KMS-11 (cell line): ENCODE data around the gene EVI5L.

Experiments
- H2AFZ ChIP-seq: fragments of 200-600 bp; sonication (generic); 2 replicates; pipeline ENCODE4 v1.6.1; 2016; ENCODE audit warnings: antibody characterized with exemption, mixed run types, low read depth
- H3K27ac ChIP-seq: fragments of 200-600 bp; sonication (generic); 2 replicates; pipeline ENCODE4 v1.6.1; 2016; ENCODE audit warnings: mild to moderate bottlenecking, mixed run types
- H3K27me3 ChIP-seq: fragments of 200-600 bp; sonication (generic); 2 replicates; pipeline ENCODE4 v1.6.1; 2017; ENCODE audit warnings: mild to moderate bottlenecking, low read depth, mixed run types, moderate library complexity; ENCODE audit not compliant: insufficient read depth
- H3K36me3 ChIP-seq: fragments of 200-600 bp; sonication (generic); 2 replicates; pipeline ENCODE4 v1.6.1; 2017; ENCODE audit warnings: mild to moderate bottlenecking, mixed run types; ENCODE audit not compliant: insufficient read depth
- H3K4me1 ChIP-seq: fragments of 200-600 bp; sonication (generic); 2 replicates; pipeline ENCODE4 v1.6.1; 2016; ENCODE audit warnings: mild to moderate bottlenecking, low read depth, mixed run types; ENCODE audit not compliant: poor library complexity, severe bottlenecking
- H3K4me2 ChIP-seq: fragments of 200-600 bp; sonication (generic); 2 replicates; pipeline ENCODE4 v1.7.0; 2016; ENCODE audit warnings: mild to moderate bottlenecking, mixed run types
- H3K4me3 ChIP-seq: fragments of 200-600 bp; sonication (generic); IDR thresholded peaks from 2 replicates; pipeline ENCODE4 v1.6.1; 2017; ENCODE audit warnings: low read depth, low read length, mixed read lengths; ENCODE audit not compliant: insufficient read depth
- H3K79me2 ChIP-seq: fragments of 200-600 bp; sonication (generic); 2 replicates; pipeline ENCODE4 v1.6.1; 2016; ENCODE audit warnings: low read depth, mixed run types; ENCODE audit not compliant: insufficient read depth
- H3K9ac ChIP-seq: fragments of 200-600 bp; sonication (generic); 2 replicates; pipeline ENCODE4 v1.6.1; 2016; ENCODE audit warnings: mild to moderate bottlenecking, mixed run types
- H4K20me1 ChIP-seq: fragments of 200-600 bp; sonication (generic); 2 replicates; pipeline ENCODE4 v1.6.1; 2016; ENCODE audit warnings: mild to moderate bottlenecking, mixed run types; ENCODE audit not compliant: insufficient read depth
- TF ChIP-seq, protein P1 (sequence below): fragments of 200-600 bp; sonication (generic); conservative IDR thresholded peaks from 2 replicates; pipeline ENCODE4 v1.6.1; 2017; ENCODE audit warnings: low read depth, mild to moderate bottlenecking, antibody characterized with exemption, low read length, moderate library complexity, mixed read lengths

Gene EVI5L

DNA sequence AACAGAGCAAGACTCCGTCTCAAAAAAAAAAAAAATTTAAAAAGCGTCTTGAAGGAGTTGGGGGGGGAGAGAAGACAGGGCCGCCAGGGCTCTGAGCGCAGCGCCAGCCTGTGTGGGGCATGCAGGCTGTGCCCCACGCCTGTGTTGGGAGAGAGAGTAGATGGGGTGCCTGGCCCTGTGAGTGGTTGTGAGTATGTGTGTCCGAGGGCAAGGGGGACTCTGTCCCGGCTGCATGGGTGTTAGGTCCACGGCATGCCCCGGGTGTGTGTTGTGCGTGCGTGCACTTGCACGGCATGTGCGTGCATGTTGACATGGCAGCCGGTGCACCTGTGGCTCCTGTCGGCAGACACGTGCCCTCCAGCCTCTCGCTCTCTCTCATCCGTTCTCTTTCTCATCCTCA lies 77.1 kb downstream of the EVI5L start:
- no peak overlapping the region for H2AFZ ChIP-seq
- H3K9ac ChIP-seq: no peak overlapping the region
- H3K36me3 ChIP-seq: no peaks in the 10 kb centered on the region
- H3K4me3 ChIP-seq: no peak overlapping the region
- TF ChIP-seq, protein P1, sequence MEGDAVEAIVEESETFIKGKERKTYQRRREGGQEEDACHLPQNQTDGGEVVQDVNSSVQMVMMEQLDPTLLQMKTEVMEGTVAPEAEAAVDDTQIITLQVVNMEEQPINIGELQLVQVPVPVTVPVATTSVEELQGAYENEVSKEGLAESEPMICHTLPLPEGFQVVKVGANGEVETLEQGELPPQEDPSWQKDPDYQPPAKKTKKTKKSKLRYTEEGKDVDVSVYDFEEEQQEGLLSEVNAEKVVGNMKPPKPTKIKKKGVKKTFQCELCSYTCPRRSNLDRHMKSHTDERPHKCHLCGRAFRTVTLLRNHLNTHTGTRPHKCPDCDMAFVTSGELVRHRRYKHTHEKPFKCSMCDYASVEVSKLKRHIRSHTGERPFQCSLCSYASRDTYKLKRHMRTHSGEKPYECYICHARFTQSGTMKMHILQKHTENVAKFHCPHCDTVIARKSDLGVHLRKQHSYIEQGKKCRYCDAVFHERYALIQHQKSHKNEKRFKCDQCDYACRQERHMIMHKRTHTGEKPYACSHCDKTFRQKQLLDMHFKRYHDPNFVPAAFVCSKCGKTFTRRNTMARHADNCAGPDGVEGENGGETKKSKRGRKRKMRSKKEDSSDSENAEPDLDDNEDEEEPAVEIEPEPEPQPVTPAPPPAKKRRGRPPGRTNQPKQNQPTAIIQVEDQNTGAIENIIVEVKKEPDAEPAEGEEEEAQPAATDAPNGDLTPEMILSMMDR: no peak
- peaks cover 5% of the 10 kb centered on the region for H3K4me1 ChIP-seq
- H3K27me3 ChIP-seq: no peaks in the 10 kb centered on the region
- H3K27ac ChIP-seq: no peak overlapping the region
- H3K4me2 ChIP-seq: no peak overlapping the region
- no peaks in the 10 kb centered on the region for H4K20me1 ChIP-seq
- H3K79me2 ChIP-seq: peaks cover 31% of the 10 kb centered on the region

DNA sequence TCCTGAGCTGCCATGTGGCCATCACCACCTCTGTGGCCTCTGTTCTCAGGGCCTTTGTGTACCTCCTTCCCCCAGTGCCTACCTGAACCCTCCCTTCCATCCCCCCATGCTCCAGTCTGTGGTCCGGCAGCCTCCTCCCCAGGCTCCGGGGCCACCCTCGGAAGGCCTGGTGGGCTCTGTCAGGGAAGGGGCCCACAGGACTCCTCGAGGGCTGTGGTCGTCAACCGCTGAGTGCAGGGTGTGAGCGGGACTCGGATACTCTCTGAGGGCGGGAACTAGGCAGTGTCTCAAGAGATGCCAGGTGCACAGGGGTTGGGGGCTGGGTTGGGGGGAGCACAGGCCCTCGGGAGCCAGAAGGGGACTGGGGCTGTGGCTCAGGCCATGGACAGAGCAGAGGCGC lies 77.5 kb downstream of the EVI5L start:
- H3K4me1 ChIP-seq: peaks cover 5% of the 10 kb centered on the region
- no peaks in the 10 kb centered on the region for H3K36me3 ChIP-seq
- H3K4me3 ChIP-seq: no peak overlapping the region
- H3K27ac ChIP-seq: no peak overlapping the region
- H3K4me2 ChIP-seq: no peak overlapping the region
- H3K79me2 ChIP-seq: peaks cover 31% of the 10 kb centered on the region
- no peaks in the 10 kb centered on the region for H4K20me1 ChIP-seq
- H2AFZ ChIP-seq: no peak overlapping the region
- TF ChIP-seq, protein P1: no peak
- no peaks in the 10 kb centered on the region for H3K27me3 ChIP-seq
- no peak overlapping the region for H3K9ac ChIP-seq

DNA sequence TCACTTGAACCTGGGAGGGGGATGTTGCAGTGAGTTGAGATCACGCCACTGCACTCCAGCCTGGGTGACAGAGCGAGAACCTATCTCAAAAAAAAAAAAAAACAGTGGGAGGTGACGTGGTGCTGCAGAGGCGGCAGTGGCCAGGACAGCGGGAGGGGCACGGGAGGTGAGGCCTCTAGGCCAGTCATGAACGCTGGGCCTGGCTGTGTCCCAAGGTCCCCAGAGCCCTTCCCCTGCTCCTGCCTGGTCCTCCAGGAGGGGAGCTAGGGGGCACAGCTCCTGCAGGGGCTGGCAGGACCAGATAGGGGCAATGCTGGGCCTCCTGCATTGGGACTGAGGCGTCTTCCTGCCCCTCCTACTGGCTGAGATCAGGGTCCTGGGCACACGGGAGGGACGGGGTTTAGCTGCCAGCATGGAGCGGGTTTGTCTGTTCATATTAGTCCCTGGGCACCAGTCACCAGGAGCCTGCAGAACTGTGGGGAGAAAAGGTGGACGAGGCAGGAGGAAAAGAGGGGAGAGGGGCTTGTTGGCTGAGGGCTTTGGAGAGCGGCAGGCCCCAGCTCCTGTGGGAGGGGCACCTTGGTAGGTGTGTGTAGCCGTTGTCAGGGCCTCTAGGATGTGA lies 78.2 kb downstream of the EVI5L start:
- Histone ChIP-seq H3K79me2 (peaks cover 31% of the 10 kb centered on the region), H3K4me1 (peaks cover 5% of the 10 kb centered on the region), H2AFZ (no peak overlapping the region), H3K9ac (no peak overlapping the region), H3K27me3 (no peaks in the 10 kb centered on the region), H3K36me3 (no peaks in the 10 kb centered on the region), H3K4me2 (no peak overlapping the region), H3K4me3 (no peak overlapping the region), H3K27ac (no peak overlapping the region), H4K20me1 (no peaks in the 10 kb centered on the region)
- TF ChIP-seq, protein P1: no peak

DNA sequence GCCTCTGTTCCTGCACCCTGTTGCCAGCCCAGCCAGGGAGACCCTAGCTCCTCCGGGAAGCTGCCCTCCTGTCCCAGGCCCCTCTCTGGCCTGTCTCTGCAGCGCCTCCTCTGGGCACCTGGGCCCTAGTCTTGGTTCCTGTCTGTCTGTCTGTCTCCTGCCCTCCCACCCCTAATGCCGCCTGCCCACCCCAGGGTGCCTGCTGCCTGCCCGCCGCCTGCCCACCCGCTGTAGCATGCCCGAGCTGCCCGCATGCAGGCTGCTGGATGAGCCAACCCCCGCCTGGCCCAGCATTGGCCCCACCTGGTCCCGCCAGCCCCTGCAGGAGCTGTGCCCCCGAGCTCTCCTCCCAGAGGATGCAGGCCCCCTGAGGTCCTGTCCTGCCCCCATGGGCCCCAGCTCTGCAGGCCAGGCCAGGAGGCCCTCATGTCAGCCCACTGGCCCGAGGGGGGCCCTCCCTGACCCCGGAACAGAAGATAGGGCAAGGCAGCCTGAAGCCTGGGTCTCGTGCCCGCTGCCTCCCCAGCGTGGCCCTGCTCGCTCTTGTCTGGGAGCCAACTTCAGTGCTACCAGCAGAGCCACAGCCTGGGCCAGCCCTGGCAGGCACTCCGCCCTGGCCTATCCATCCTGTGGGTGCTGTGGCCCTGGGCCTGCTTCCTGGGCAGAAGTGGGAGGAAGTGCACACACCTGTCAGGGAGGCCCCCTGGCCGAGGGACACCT lies 78.9 kb downstream of the EVI5L start:
- no peaks in the 10 kb centered on the region for H4K20me1 ChIP-seq
- H2AFZ ChIP-seq: no peak overlapping the region
- H3K4me3 ChIP-seq: no peak overlapping the region
- peaks cover 5% of the 10 kb centered on the region for H3K4me1 ChIP-seq
- no peaks in the 10 kb centered on the region for H3K36me3 ChIP-seq
- H3K9ac ChIP-seq: no peak overlapping the region
- TF ChIP-seq, protein P1: no peak
- H3K27me3 ChIP-seq: no peaks in the 10 kb centered on the region
- no peak overlapping the region for H3K27ac ChIP-seq
- no peak overlapping the region for H3K4me2 ChIP-seq
- H3K79me2 ChIP-seq: peaks cover 31% of the 10 kb centered on the region
